Inferior parietal cortex (tissue), 1 donor: ENCODE data around the gene TCEAL4.
"Not testable (repeated sequence)": the region's sequence is repeated elsewhere in the genome, so short reads cannot be mapped to it uniquely, and the experiment has no call there.

ENCODE experiments used
- DNase-seq: peaks from one replicate; pipeline ENCODE4 v3.0.0-alpha.2; 2016; ENCODE audit errors: extremely low spot score

The TCEAL4 gene

DNA sequence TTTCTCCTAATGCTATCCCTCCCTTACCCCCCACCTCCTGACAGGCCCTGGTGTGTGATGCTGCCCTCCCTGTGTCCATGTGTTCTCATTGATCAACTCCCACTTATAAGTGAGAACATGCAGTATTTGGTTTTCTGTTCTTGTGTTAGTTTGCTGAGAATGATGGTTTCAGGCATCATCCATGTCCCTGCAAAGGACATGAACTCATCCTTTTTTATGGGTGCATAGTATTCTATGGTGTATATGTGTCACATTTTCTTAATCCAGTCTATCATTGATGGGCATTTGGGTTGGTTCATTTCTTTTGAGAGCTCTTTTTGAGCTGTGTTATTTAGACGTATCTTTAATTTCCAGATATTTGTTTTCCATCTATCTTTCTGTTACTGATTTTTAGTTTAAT, 7.0 kb downstream of the TCEAL4 start:
- DNase-seq: not testable (repeated sequence)

DNA sequence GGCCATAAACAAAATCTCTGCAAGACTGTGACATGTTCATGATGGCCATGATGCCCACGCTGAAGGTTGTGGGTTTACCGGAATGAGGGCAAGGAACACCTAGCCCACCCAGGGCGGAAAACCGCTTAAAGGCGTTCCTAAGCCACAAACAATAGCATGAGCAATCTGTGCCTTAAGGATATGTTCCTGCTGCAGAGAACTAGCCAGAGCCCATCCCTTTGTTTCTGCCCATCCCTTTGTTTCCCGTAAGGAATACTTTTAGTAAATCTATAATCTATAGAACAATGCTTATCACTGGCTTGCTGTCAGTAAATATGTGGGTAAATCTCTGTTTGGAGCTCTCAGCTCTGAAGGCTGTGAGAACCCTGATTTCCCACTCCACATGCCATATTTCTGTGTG, 9.9 kb downstream of the TCEAL4 start:
- DNase-seq: not testable (repeated sequence)

DNA sequence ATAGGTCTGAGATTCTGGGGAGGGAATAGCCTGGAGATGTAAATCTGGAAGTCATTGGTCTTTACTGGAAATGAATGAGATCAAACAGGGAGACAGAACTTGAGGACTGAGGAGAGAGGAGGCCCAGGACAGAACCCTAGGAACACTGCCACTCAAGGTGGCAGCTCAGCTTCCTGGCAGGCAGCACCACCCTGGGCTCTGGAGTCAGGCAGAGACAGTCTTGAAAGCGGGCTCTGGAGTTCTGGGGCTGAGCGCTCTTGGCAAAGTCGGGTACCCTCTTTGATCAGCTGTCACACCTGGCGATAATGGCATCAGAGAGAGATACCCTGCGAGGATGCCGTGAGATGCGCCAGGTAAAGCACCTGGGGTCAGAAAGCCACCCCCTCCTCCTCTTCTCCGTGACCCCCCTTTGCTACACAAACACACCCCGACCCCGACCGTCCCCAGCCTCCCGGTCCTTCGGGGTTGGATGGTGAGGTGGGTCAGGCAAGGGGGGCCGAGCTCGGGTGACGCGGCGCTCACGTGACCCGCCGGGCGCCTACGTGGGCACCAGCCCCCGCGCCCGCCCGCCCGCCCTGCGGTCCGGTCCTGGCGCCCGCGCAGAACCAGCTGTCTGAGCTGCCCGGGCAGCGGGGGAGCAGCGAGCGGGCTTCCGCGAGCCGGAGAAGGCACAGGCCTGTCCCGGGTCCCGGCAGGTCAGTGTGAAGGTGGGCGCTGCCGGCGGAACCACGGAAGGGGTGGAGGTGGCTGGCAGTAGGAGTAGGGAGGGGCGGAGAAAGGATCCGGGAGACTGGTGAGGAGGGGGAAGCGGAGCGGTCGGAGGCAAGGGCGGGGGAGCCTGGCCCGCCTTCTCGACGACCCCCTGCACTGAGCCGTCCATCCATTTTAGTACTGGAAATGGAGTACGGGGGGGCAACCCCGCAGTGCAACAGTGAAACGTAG, 22.3 kb downstream of the TCEAL4 start, which contains the start of gene TCEAL3:
TCEAL3 (plus strand) TSS at position 600 of the 942 bp plus-strand sequence. CDS start 1,102 bp downstream, outside the sequence.
- DNase-seq: no peak

DNA sequence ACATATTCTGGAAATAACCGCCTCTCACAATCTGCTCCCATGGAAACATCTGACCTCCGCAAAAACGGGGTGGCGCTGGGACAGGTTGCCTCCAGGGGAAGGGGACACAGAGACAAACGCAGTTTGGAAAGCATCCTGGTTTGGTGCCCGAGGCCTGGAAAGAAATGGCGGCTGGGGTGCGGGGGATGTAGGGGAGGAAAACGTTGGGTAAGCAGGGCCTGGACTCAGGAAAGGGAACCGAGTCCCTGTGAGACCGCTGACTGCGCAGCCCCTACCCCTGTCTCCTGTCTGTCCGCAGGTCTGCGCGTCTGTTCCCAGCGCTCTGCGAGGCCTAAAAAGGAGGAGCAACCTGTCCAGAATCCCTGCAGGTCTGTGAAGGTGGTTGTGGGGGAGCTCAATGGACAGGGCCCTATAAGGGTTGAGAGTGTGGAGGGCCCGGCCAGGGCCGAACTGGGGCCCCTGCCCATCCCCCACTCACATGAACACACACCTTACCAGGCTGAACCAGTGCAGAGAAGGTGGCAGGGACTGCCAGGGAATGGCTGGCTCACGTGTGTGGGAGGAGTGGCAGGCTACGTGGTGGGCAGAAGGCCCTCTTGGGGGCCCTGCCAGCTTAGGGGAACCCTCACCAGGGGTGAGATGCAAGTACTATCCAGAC, 23.1 kb downstream of the TCEAL4 start:
- no peak for DNase-seq

DNA sequence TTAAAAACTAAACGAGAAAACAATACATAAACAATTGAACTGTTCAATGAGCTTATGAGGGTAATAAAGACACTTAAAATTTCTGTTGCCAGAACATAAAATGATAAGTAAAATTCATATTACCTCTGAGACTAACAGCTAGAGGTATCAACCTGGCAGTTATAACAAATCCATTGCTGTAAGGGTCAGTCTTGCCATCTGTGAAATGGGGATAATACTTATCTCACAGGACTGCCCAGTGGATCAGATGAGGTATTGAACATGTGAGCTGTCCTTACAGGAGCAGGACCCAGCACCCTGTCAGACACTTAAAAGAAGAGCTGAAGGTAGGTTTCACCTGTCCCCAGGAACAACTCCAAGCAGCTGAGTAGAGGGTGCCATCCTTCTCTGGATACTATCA, 25.0 kb downstream of the TCEAL4 start:
- DNase-seq: no peak

DNA sequence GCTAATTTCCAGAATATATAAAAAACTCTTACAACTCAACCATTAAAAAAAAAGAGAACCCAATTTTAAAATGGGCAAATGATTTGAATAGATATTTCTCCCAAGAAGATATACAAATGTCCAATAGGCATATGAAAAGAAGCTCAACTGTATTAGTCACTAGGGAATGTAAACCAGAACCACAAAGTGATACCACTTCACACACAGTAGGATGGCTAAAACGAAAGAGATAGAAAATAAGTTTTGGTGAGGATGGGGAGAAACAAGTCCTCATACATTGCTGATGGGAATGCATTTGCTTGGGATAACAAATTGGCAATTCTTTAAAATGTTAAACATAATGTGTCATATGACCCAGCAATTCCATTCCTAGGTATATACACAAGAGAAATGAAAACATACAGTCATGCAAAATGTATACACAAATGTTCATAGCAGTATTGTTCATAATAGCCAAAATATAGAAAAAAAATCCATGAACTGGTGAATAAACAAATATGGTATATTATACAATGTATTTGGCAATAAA, 28.1 kb downstream of the TCEAL4 start:
- DNase-seq: no peak

DNA sequence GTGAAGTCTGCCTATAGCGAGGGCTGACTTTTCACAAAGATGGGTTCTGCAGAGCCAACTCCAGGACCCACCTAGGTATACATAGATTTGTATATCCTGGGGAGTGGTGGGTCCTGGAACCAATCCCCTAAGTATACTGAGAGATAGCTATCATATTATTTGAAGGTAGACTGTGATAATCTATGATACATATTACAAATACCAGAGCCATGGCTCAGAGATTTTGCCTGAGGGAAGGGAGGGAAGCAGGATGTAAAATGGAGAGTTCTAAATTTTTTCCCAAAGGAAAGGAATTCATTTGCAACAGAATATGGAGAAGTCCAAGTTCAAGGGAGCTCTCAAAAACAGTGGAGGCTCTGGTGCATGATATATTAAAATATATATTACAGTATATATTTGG, 29.7 kb downstream of the TCEAL4 start:
- DNase-seq: no peak

DNA sequence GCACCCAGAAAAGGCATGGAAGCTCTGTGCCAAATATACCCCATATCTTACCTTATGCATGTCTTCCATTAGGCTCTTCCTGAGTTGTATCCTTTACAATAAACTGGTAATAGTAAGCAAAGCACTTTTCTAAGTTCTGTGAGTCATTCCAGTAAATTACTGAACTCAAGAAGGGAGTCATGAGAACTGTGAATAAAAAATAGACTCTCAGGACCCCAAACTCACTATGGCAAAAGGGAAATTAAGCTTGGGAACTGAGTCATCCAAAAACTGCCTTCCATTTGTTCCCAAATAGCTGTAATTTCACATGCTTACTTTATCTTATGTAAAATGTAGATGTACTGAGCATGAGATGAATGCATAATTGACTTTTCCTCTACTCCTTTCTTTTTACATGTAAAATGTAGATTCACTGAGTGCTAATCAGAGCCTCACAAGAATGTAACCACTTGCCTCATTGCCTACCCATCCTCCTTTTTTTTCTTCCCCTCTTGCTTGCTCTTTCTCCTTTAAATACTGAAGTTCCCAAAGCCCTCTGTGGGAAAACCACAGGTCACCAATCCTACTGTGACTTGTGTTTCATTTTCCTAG, 30.6 kb downstream of the TCEAL4 start:
- DNase-seq: no peak

DNA sequence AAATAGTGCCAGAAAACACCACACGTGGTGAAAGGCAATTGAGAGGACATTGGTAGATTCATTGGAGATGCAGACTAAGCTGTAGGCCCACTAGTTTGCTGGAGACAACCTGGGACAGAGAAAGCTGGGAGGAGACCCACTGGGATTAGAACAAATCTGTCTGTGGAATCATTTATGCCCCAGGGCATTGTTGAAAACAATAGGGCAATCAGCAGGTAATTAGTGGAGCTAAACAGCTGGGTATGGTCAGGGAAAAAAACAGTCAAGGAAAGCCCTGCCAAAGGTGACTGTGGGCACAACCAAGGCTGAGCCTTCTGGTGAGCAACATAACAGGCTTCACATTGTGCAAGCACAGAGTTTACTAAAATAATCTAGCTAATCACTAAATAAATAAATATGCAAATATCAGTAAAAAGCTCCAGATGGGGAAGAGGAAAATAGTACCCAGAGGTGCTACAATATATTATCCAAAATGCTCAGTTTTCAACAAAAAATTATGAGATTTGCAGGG, 31.4 kb downstream of the TCEAL4 start:
- no peak for DNase-seq

DNA sequence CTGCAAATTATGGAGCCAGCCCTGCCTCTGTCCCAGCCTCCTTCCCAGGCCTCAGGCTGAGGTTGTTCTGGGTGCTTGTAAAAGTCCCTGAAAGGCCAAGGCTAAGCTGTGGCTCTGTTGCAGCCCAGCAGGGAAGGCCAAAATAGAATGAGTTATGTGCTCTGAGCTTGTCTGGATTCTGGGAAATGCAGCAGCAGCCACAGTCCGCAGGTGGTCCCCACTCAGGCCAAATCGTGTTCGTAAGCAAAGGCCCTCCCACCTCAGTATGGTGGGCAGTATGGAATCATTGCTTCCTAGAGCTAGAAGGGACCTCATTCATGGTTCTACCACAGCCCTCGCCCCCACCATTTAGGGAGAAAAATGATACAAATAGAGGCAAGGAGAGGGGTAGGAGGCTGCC, 38.8 kb downstream of the TCEAL4 start:
- no peak for DNase-seq

DNA sequence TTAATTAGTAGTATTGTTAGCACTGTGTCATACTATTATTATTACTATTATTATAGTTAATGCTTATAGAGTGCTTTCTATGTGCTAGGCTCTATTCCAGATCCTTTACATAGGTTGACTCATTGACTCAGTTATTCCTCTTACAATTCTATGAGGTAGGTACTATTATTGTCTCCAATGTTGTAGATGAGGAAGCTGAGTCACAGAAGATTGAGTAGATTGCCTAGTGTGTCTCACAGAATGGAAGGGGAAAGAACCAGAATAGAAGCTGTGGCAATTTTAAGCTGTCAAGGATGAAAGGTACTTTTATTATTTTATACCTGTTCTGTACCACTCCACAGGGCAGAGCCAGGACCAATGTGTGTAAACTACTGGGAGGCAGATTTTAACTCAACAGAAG, 41.5 kb downstream of the TCEAL4 start:
- no peak for DNase-seq

DNA sequence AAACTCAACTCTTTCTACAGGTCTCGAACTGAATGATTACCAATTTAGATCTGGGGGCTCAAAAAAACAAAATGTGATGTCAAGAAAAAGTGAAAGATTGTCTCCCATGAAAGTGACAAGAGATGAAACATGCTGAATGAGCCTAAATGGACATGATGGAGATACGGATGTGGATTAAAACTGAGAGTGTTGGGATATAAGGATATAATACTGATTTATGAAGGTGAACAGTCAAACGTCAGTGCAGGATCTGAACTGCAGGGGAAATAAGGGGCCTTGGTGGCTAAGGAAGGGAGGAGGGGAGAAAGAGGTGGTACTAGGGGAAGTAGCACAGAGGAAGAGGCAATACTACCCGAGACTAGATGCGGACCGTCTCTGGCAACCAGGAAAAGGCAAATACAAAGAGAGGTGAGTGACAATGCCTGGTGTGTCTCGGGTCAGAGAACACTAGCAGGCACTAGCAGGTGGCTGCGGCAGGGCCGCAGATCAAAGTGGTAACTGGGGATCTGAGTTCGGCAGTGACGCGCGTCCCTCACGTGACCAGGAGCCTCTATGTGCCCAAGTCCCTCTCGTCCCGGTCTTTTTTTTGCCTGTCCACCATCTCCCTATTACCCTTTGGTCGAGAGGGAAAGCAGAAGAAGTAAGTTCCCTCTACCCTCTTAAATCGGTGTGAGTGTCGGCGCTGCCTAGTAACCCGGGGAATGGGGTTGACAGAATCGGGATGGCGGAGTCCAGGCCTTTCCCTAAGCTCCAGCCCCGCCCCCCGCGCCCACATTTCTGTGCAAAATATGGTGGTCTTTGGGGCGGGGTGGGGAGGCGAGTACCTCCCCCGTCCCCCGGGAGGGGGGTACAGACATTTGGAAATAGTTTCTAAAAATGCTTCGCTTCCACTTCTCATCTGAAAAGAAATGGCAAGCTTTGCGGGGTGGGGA, 43.3 kb downstream of the TCEAL4 start, which contains the start of gene TCEAL1:
TCEAL1 (plus strand) TSS at position 590 of the 932 bp plus-strand sequence. CDS start 942 bp downstream, outside the sequence.
- peak; percentile 62 for DNase-seq

DNA sequence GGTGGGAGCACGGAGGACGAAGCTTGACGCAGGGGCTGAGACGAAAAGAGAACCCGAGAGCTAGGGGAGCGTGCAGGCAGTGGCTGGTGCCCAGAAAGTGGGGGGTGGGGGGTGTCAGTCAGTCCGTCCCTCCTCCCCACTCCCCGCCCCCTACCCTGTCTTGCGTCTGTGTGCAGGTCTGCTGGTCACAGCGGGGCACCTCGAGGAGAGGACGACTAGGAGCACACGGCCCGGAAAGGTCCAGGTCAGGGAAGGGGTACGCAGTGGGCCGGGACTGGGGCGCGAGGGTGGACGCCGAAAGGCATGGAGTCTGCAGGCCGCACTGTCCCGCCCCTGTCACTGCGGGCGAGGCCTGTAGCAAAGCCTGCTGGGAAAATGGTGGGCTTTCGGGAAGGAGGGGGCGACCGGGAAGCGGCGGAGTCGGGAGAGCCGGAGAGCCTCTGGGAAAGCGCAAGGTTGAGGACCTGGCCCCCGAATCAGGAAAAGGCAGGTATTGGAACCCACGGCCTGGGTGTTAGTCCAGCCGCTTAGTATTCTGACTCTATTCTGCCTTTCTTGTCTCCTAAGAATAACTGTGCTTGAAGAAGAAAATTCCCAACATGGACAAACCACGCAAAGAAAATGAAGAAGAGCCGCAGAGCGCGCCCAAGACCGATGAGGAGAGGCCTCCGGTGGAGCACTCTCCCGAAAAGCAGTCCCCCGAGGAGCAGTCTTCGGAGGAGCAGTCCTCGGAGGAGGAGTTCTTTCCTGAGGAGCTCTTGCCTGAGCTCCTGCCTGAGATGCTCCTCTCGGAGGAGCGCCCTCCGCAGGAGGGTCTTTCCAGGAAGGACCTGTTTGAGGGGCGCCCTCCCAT, 44.2 kb downstream of the TCEAL4 start:
- DNase-seq: peak; percentile 49

DNA sequence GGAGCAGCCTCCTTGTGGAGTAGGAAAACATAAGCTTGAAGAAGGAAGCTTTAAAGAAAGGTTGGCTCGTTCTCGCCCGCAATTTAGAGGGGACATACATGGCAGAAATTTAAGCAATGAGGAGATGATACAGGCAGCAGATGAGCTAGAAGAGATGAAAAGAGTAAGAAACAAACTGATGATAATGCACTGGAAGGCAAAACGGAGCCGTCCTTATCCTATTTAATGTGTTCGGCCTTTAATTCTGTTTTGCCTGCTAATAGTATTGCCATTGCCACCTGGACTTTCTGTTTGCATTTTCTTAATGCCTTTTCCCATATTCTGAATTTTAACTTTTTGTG, 44.8 kb downstream of the TCEAL4 start:
- no peak for DNase-seq

DNA sequence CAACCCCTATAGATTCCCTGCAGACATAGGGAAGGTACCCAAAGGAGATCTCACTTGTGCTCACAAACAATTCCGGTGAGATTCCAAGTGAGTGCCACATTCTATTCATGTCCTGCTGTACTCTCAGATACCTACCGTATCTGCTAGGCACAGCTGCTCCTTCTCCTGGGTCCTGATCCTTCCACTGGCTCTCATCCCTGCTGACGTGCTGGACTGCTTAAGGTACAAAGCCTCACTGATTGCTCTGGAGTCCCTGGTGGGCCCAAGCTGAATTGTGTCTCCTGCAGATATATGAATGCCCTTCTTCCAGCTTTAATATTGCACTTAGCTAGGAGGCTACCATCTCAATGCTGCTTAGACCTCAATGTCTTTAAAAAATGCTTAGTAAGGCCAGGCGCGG, 45.8 kb downstream of the TCEAL4 start:
- no peak for DNase-seq

DNA sequence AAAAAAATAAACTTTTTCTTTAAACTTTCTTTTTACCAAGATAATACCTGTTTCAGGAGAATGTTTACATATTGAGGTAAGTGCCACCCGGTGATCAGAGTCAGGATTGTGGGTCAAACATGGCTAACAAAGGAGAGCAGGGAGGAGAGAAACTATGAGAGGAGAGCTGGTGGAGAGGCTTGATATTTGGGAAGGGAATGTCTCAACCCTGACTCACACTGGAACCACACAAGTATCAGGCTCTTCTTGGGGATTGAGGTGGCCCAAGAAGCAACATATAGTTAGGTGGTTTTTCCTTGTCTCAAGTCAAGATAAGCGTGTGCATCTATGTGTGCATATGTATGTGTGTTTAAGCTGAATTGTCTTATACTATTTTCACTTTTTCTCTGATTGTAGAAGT, 50.1 kb downstream of the TCEAL4 start:
- no peak for DNase-seq
